Duodenal mucosa (tissue), 2 donors: ENCODE measurements around the gene DCAF5.

Experiments
- H3K27ac ChIP-seq: one replicate; pipeline ENCODE4 v1.7.0; 2013; ENCODE audit warnings: low read depth, low read length
- H3K27me3 ChIP-seq, 2 donors: one replicate each; pipeline ENCODE4 v1.7.0; 2013; ENCODE audit warnings: low read length in 2 of 2, control low read depth in 1 of 2; ENCODE audit not compliant: insufficient read depth in 2 of 2, control insufficient read depth in 1 of 2
- H3K36me3 ChIP-seq, 2 donors: one replicate each; pipeline ENCODE4 v1.7.0; 2013; ENCODE audit warnings: low read length in 2 of 2, control low read depth in 1 of 2; ENCODE audit not compliant: insufficient read depth in 2 of 2, control insufficient read depth in 1 of 2
- H3K4me1 ChIP-seq, 2 donors: one replicate each; pipeline ENCODE4 v1.7.0; 2013; ENCODE audit warnings: low read length in 2 of 2, control low read depth in 1 of 2; ENCODE audit not compliant: insufficient read depth in 2 of 2, control insufficient read depth in 1 of 2
- H3K4me3 ChIP-seq, 2 donors: one replicate each; pipeline ENCODE4 v1.7.0; 2013; ENCODE audit warnings: low read length in 2 of 2, low read depth in 1 of 2
- H3K9ac ChIP-seq, 2 donors: one replicate each; pipeline ENCODE4 v1.7.0; 2013; ENCODE audit warnings: low read length in 2 of 2, low read depth in 1 of 2
- H3K9me3 ChIP-seq, 2 donors: one replicate each; pipeline ENCODE4 v1.7.0; 2013; ENCODE audit warnings: low read length in 2 of 2, control low read depth in 1 of 2; ENCODE audit not compliant: control insufficient read depth in 1 of 2

DCAF5 gene

GRCh38 chr14:69149461-69150244 lies 3.3 kb downstream of the DCAF5 start:
- H3K4me1 ChIP-seq: peaks cover 21 to 24% of the 10 kb centered on the region in 2 donors
- H3K9me3 ChIP-seq: no peaks in the 10 kb centered on the region
- H3K9ac ChIP-seq: no peak overlapping the region
- peaks cover 10 to 20% of the 10 kb centered on the region in 2 donors for H3K36me3 ChIP-seq
- H3K27me3 ChIP-seq: no peaks in the 10 kb centered on the region
- no peak overlapping the region for H3K27ac ChIP-seq
- no peak overlapping the region for H3K4me3 ChIP-seq

- no peak overlapping the region for H3K4me3 ChIP-seq
- H3K36me3 ChIP-seq: peaks cover under 1 to 18% of the 10 kb centered on the region in 2 donors
- peaks cover 0 to 10% of the 10 kb centered on the region in 2 donors for H3K4me1 ChIP-seq
- H3K9ac ChIP-seq: no peak overlapping the region
- H3K9me3 ChIP-seq: no peaks in the 10 kb centered on the region
- no peaks in the 10 kb centered on the region for H3K27me3 ChIP-seq
- no peak overlapping the region for H3K27ac ChIP-seq
These were observed 10.8 kb downstream of the DCAF5 start for GRCh38 chr14:69142101-69142500.

GRCh38 chr14:69141550-69141949 lies 11.4 kb downstream of the DCAF5 start:
- Histone ChIP-seq H3K9ac (no peak overlapping the region), H3K27ac (no peak overlapping the region), H3K9me3 (no peaks in the 10 kb centered on the region), H3K4me1 (peaks cover 0 to 9% of the 10 kb centered on the region in 2 donors), H3K36me3 (peaks cover 0 to 14% of the 10 kb centered on the region in 2 donors), H3K27me3 (no peaks in the 10 kb centered on the region), H3K4me3 (no peak overlapping the region)

GRCh38 chr14:69139743-69140142 lies 13.2 kb downstream of the DCAF5 start:
- Histone ChIP-seq H3K27ac (no peak overlapping the region), H3K9me3 (no peaks in the 10 kb centered on the region), H3K36me3 (peaks cover 0 to 9% of the 10 kb centered on the region in 2 donors), H3K9ac (no peak overlapping the region), H3K27me3 (no peaks in the 10 kb centered on the region), H3K4me1 (peaks cover 0 to 9% of the 10 kb centered on the region in 2 donors), H3K4me3 (no peak overlapping the region)

GRCh38 chr14:69137843-69138535 lies 14.9 kb downstream of the DCAF5 start:
- peaks cover 0 to 6% of the 10 kb centered on the region in 2 donors for H3K36me3 ChIP-seq
- no peaks in the 10 kb centered on the region for H3K9me3 ChIP-seq
- H3K27ac ChIP-seq: no peak overlapping the region
- no peak overlapping the region for H3K4me3 ChIP-seq
- peaks cover 3 to 19% of the 10 kb centered on the region in 2 donors for H3K4me1 ChIP-seq
- no peaks in the 10 kb centered on the region for H3K27me3 ChIP-seq
- H3K9ac ChIP-seq: no peak overlapping the region

GRCh38 chr14:69137416-69137815 lies 15.5 kb downstream of the DCAF5 start:
- Histone ChIP-seq H3K36me3 (peaks cover 0 to 3% of the 10 kb centered on the region in 2 donors), H3K4me3 (no peak overlapping the region), H3K9me3 (no peaks in the 10 kb centered on the region), H3K27ac (no peak overlapping the region), H3K4me1 (peaks cover 5 to 25% of the 10 kb centered on the region in 2 donors), H3K9ac (no peak overlapping the region), H3K27me3 (no peaks in the 10 kb centered on the region)

GRCh38 chr14:69135133-69135532 lies 17.8 kb downstream of the DCAF5 start:
- H3K4me1 ChIP-seq: peaks cover 5 to 25% of the 10 kb centered on the region in 2 donors
- H3K27me3 ChIP-seq: no peaks in the 10 kb centered on the region
- no peak overlapping the region for H3K4me3 ChIP-seq
- H3K36me3 ChIP-seq: peaks cover 0 to 2% of the 10 kb centered on the region in 2 donors
- no peaks in the 10 kb centered on the region for H3K9me3 ChIP-seq
- H3K9ac ChIP-seq: no peak overlapping the region
- H3K27ac ChIP-seq: no peak overlapping the region

- Histone ChIP-seq H3K9me3 (no peaks in the 10 kb centered on the region), H3K27me3 (no peaks in the 10 kb centered on the region), H3K4me3 (no peak overlapping the region), H3K36me3 (no peaks in the 10 kb centered on the region), H3K27ac (no peak overlapping the region), H3K9ac (no peak overlapping the region), H3K4me1 (peaks cover 8 to 23% of the 10 kb centered on the region in 2 donors)
These were observed 19.5 kb downstream of the DCAF5 start for GRCh38 chr14:69133206-69134125.

- Histone ChIP-seq H3K9ac (no peak overlapping the region), H3K27me3 (no peaks in the 10 kb centered on the region), H3K27ac (no peak overlapping the region), H3K36me3 (no peaks in the 10 kb centered on the region), H3K4me3 (no peak overlapping the region), H3K4me1 (peaks cover 8 to 17% of the 10 kb centered on the region in 2 donors), H3K9me3 (no peaks in the 10 kb centered on the region)
These were observed 20.3 kb downstream of the DCAF5 start for GRCh38 chr14:69132513-69133181.
